RWPE2 (cell line): ENCODE results near the gene ODAD3.
"Not testable (repeated sequence)": the region's sequence is repeated elsewhere in the genome, so short reads cannot be mapped to it uniquely, and the experiment has no call there.

Experiments
- ATAC-seq: fragments of 200-7000 bp; cut with Tn5 transposase; 3 replicates; pipeline ENCODE4 v1.9.1; 2021; ENCODE audit warnings: low read depth
- DNase-seq: peaks from one replicate; pipeline ENCODE4 v3.0.0-alpha.2; 2020; ENCODE audit warnings: low spot score
- H3K27ac ChIP-seq: fragments of 450-650 bp; 2 replicates; pipeline ENCODE4 v1.5.1; 2017; ENCODE audit warnings: mild to moderate bottlenecking; ENCODE audit not compliant: poor library complexity, severe bottlenecking
- H3K27me3 ChIP-seq: fragments of 250-450 bp; sonication (Bioruptor Pico); 2 replicates; pipeline ENCODE4 v1.5.1; 2021; ENCODE audit warnings: mild to moderate bottlenecking, moderate library complexity; ENCODE audit not compliant: insufficient read depth, poor library complexity, severe bottlenecking
- H3K36me3 ChIP-seq: fragments of 250-450 bp; sonication (Bioruptor Pico); 2 replicates; pipeline ENCODE4 v1.5.1; 2020; ENCODE audit warnings: low read depth, mild to moderate bottlenecking, moderate library complexity
- H3K4me1 ChIP-seq: fragments of 250-450 bp; sonication (Bioruptor Pico); 2 replicates; pipeline ENCODE4 v1.5.1; 2021; ENCODE audit warnings: mild to moderate bottlenecking, moderate library complexity; ENCODE audit not compliant: insufficient read depth, poor library complexity, severe bottlenecking
- H3K4me3 ChIP-seq: fragments of 250-450 bp; sonication (Bioruptor Pico); 2 replicates; pipeline ENCODE4 v1.5.1; 2021; ENCODE audit warnings: mild to moderate bottlenecking, moderate library complexity; ENCODE audit not compliant: severe bottlenecking
- H3K9me3 ChIP-seq: fragments of 250-450 bp; sonication (Bioruptor Pico); 2 replicates; pipeline ENCODE4 v1.5.1; 2021; ENCODE audit warnings: mild to moderate bottlenecking, moderate library complexity; ENCODE audit not compliant: severe bottlenecking
- CTCF ChIP-seq: fragments of 450-650 bp; IDR thresholded peaks from one replicate; pipeline ENCODE4 v1.5.1; 2017; ENCODE audit warnings: mild to moderate bottlenecking, moderate library complexity; ENCODE audit not compliant: poor library complexity, severe bottlenecking

The ODAD3 gene

GRCh38 chr19:11464333-11465265 lies 29.7 kb upstream of the ODAD3 start:
- no peaks in the 10 kb centered on the region for H3K4me1 ChIP-seq
- no peak overlapping the region for H3K27ac ChIP-seq
- H3K9me3 ChIP-seq = no peaks in the 10 kb centered on the region
- ATAC-seq = no peak
- no peaks in the 10 kb centered on the region for H3K36me3 ChIP-seq
- H3K27me3 ChIP-seq = no peaks in the 10 kb centered on the region
- no peak for DNase-seq
- H3K4me3 ChIP-seq = no peak overlapping the region
- no peak for TF ChIP-seq CTCF

GRCh38 chr19:11463391-11463790 lies 28.5 kb upstream of the ODAD3 start:
- no peak for ATAC-seq
- H3K4me3 ChIP-seq = no peak overlapping the region
- no peak for DNase-seq
- no peaks in the 10 kb centered on the region for H3K36me3 ChIP-seq
- no peaks in the 10 kb centered on the region for H3K4me1 ChIP-seq
- TF ChIP-seq CTCF = no peak
- H3K27me3 ChIP-seq = no peaks in the 10 kb centered on the region
- no peaks in the 10 kb centered on the region for H3K9me3 ChIP-seq
- no peak overlapping the region for H3K27ac ChIP-seq

GRCh38 chr19:11461453-11461852 lies 26.5 kb upstream of the ODAD3 start:
- H3K4me1 ChIP-seq = no peaks in the 10 kb centered on the region
- ATAC-seq (no peak), DNase-seq (no peak)
- no peaks in the 10 kb centered on the region for H3K9me3 ChIP-seq
- H3K36me3 ChIP-seq = no peaks in the 10 kb centered on the region
- no peak for TF ChIP-seq CTCF
- no peak overlapping the region for H3K27ac ChIP-seq
- no peaks in the 10 kb centered on the region for H3K27me3 ChIP-seq
- H3K4me3 ChIP-seq = no peak overlapping the region

GRCh38 chr19:11460207-11460606 lies 25.3 kb upstream of the ODAD3 start:
- no peak for TF ChIP-seq CTCF
- no peak for ATAC-seq
- DNase-seq = no peak

GRCh38 chr19:11458912-11459311 lies 24.0 kb upstream of the ODAD3 start:
- not testable (repeated sequence) for H3K9me3 ChIP-seq, H3K27ac ChIP-seq, H3K4me3 ChIP-seq, H3K36me3 ChIP-seq, DNase-seq, H3K27me3 ChIP-seq, ATAC-seq, H3K4me1 ChIP-seq

More at GRCh38 chr19:11460207-11460606, 25.3 kb upstream of the ODAD3 start:
- no peaks in the 10 kb centered on the region for H3K9me3 ChIP-seq
- no peaks in the 10 kb centered on the region for H3K27me3 ChIP-seq
- H3K4me3 ChIP-seq = no peak overlapping the region
- H3K27ac ChIP-seq = no peak overlapping the region
- no peaks in the 10 kb centered on the region for H3K4me1 ChIP-seq
- no peaks in the 10 kb centered on the region for H3K36me3 ChIP-seq
